Thyroid gland (tissue), 4 donors: ENCODE data around the gene NLRC4. TPM values are rescaled to one million over a fixed set of nuclear protein-coding genes. Genes with fewer than 3 reads are reported as not detected.
"Not testable (repeated sequence)": the region's sequence is repeated elsewhere in the genome, so short reads cannot be mapped to it uniquely, and the experiment has no call there.

ENCODE experiments used
- DNase-seq, 2 donors: peaks; one replicate each; pipeline ENCODE4 v3.0.0-alpha.2; 2019
- H3K27ac ChIP-seq, 3 donors: fragments of 200-600 bp; sonication (generic); 1 replicate in 2 of 3; 2 replicates in 1 of 3; pipeline ENCODE4 v1.5.1; 2016 to 2019; ENCODE audit warnings: mild to moderate bottlenecking in 1 of 3, moderate library complexity in 1 of 3
- H3K27me3 ChIP-seq: fragments of 200-600 bp; sonication (generic); one replicate; pipeline ENCODE4 v1.5.1; 2019
- H3K36me3 ChIP-seq, 2 donors: fragments of 200-600 bp; sonication (generic); one replicate each; pipeline ENCODE4 v1.5.1; 2016 to 2019
- H3K4me1 ChIP-seq, 2 donors: fragments of 200-600 bp; sonication (generic); one replicate each; pipeline ENCODE4 v1.5.1; 2017 to 2019
- H3K4me3 ChIP-seq, 3 donors: fragments of 200-600 bp; sonication (generic); replicated peaks in 1 of 3; 1 replicate in 2 of 3; 2 replicates in 1 of 3; pipeline ENCODE4 v1.5.1; 2016; ENCODE audit warnings: mild to moderate bottlenecking in 1 of 3
- H3K9me3 ChIP-seq: fragments of 200-600 bp; sonication (generic); one replicate; pipeline ENCODE4 v1.5.1; 2017
- CTCF ChIP-seq, 6 experiments: fragments of 200-600 bp in 3 of 6; fragments of 450-650 bp in 3 of 6; sonication (generic) in 3 of 6; IDR thresholded peaks; one replicate each; pipeline ENCODE4 v1.5.1; 2016 to 2019; ENCODE audit warnings: antibody characterized with exemption in 6 of 6, mild to moderate bottlenecking in 2 of 6, inconsistent platforms in 1 of 6, moderate library complexity in 1 of 6
- POLR2A ChIP-seq, 2 donors: fragments of 450-650 bp; IDR thresholded peaks; one replicate each; pipeline ENCODE4 v1.6.1; 2017; ENCODE audit warnings: antibody characterized with exemption in 2 of 2, mild to moderate bottlenecking in 2 of 2, moderate library complexity in 1 of 2
- WGBS, 2 donors: methylation state at CpG; one replicate each; pipeline ENCODE4 v1.1.5; 2017; 5-methylcytosine and 5-hydroxymethylcytosine counted together
- intact Hi-C: fragments of 100-400 bp; cut with DNase I; formaldehyde crosslinking; loops from one replicate; pipeline ENCODE4 v1.15.1; 2023
- total RNA-seq, 4 donors: library from RNA; depleted of rRNA; stranded (reverse); fragments of >200 nt; gene quantifications; one replicate each; pipeline ENCODE4 v1.2.3, GENCODE V29; 2016

The NLRC4 gene
- total RNA-seq, 4 donors from 2014 or later, result 0.29 to 1.7 (median 0.34) TPM

- H3K27me3 ChIP-seq, result no peaks in the 10 kb centered on the region
- H3K4me1 ChIP-seq, result no peaks in the 10 kb centered on the region
- no peak overlapping the region for H3K27ac ChIP-seq
- no peak for DNase-seq
- no peaks in the 10 kb centered on the region for H3K9me3 ChIP-seq
- H3K36me3 ChIP-seq, result peaks cover 4 to 14% of the 10 kb centered on the region in 2 donors
- intact Hi-C loops, result no loop called here
- TF ChIP-seq POLR2A (IDR thresholded peaks at IDR 0.05) (no peak), CTCF (IDR thresholded peaks at IDR 0.05) (no peak)
- no peak overlapping the region for H3K4me3 ChIP-seq
These were observed 37.2 kb downstream of the NLRC4 start for GRCh38 chr2:32227492-32227891.

- no peak for DNase-seq
- Histone ChIP-seq H3K4me1 (no peaks in the 10 kb centered on the region), H3K36me3 (peaks cover 12 to 26% of the 10 kb centered on the region in 2 donors), H3K4me3 (no peak overlapping the region), H3K27me3 (no peaks in the 10 kb centered on the region), H3K27ac (no peak overlapping the region), H3K9me3 (no peaks in the 10 kb centered on the region)
- TF ChIP-seq POLR2A (IDR thresholded peaks at IDR 0.05), result no peak
- 97 to 98% methylated on average over 2 of the region's 2 CpGs for WGBS, 2 donors
- intact Hi-C loops, result no loop called here
These were observed 41.7 kb downstream of the NLRC4 start for GRCh38 chr2:32222966-32223365.

GRCh38 chr2:32220445-32220844, 44.2 kb downstream of the NLRC4 start:
- no peaks in the 10 kb centered on the region for H3K4me1 ChIP-seq
- no peak overlapping the region for H3K27ac ChIP-seq
- no peak for DNase-seq
- H3K27me3 ChIP-seq, result no peaks in the 10 kb centered on the region
- H3K9me3 ChIP-seq, result no peaks in the 10 kb centered on the region
- H3K4me3 ChIP-seq, result no peak overlapping the region
- intact Hi-C loops, result no loop called here
- peaks cover 12 to 20% of the 10 kb centered on the region in 2 donors for H3K36me3 ChIP-seq
- TF ChIP-seq POLR2A (IDR thresholded peaks at IDR 0.05), result no peak
- no peak for TF ChIP-seq CTCF (IDR thresholded peaks at IDR 0.05)

- H3K9me3 ChIP-seq, result no peaks in the 10 kb centered on the region
- no peak overlapping the region for H3K4me3 ChIP-seq
- TF ChIP-seq POLR2A (IDR thresholded peaks at IDR 0.05) (no peak), CTCF (IDR thresholded peaks at IDR 0.05) (peak in 1 of 6 experiments; percentile 19)
- H3K27ac ChIP-seq, result no peak overlapping the region
- intact Hi-C loops, result no loop called here
- 85 to 94% methylated on average over 4 of the region's 4 CpGs for WGBS, 2 donors
- DNase-seq, result no peak
- H3K4me1 ChIP-seq, result peaks cover 0 to 7% of the 10 kb centered on the region in 2 donors
- H3K36me3 ChIP-seq, result no peaks in the 10 kb centered on the region
- no peaks in the 10 kb centered on the region for H3K27me3 ChIP-seq
These were observed 52.4 kb downstream of the NLRC4 start for GRCh38 chr2:32212295-32212694.

GRCh38 chr2:32210767-32211408, 53.8 kb downstream of the NLRC4 start:
- no peaks in the 10 kb centered on the region for H3K9me3 ChIP-seq
- WGBS, 2 donors, result 82 to 87% methylated on average over 7 of the region's 7 CpGs
- peak overlapping the region in 1 of 3 donors; percentile 36 for H3K27ac ChIP-seq
- H3K36me3 ChIP-seq, result no peaks in the 10 kb centered on the region
- intact Hi-C loops, result no loop called here
- TF ChIP-seq POLR2A (IDR thresholded peaks at IDR 0.05) (no peak), CTCF (IDR thresholded peaks at IDR 0.05) (no peak)
- no peaks in the 10 kb centered on the region for H3K27me3 ChIP-seq
- peaks cover 0 to 14% of the 10 kb centered on the region in 2 donors for H3K4me1 ChIP-seq
- no peak overlapping the region for H3K4me3 ChIP-seq
- no peak for DNase-seq

- H3K27ac ChIP-seq, H3K36me3 ChIP-seq, H3K4me3 ChIP-seq, intact Hi-C loops, DNase-seq, H3K9me3 ChIP-seq, H3K27me3 ChIP-seq: not testable (repeated sequence)
- H3K4me1 ChIP-seq, result peaks cover 0 to 30% of the 10 kb centered on the region in 2 donors
- WGBS, 2 donors, result 85 to 97% methylated on average over 3 of the region's 3 CpGs
These were observed 61.3 kb downstream of the NLRC4 start for GRCh38 chr2:32203428-32203827.
